ENCODE data around the gene NEK5.

GRCh38 chr13:52085421-52085820 lies 43.5 kb downstream of the NEK5 start:
- TF ChIP-seq CTCF (IDR thresholded peaks at IDR 0.05; ENCODE audit: poor library complexity) (no peak), EZH2 (IDR thresholded peaks at IDR 0.05; ENCODE audit: borderline replicate concordance) (no peak)

All from hepatocyte (in vitro differentiated cells).